Measurements from ENCODE around the gene ZNF277. TPM values are rescaled to one million over a fixed set of nuclear protein-coding genes. Genes with fewer than 3 reads are reported as not detected.

The ZNF277 gene
- total and polyA plus RNA-seq, 4 donors = 7.8 to 23.5 (median 14.5) TPM

DNA sequence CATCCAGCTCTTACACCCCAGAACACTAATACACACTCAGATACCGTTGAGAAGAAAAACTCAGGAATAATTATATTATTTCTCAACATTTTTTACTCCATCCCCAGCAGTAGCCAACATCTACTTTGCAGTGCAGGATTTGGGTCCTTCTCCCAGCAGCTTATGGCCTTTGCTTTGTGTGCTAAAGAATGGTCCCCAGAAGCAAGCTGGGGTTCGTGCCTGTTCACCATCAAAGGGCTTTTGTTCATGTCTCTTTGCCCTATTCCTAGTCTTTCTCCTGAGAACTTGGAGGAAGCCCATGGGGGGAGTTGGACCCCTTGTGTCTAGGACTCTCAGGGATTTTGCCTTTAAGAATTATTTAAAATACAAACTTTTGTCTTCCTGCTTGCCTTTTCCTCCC lies 100.4 kb downstream of the ZNF277 start:
- H3K4me3 ChIP-seq (ENCODE audit: low read depth in 1 of 3, low read length in 3 of 3) = no peak overlapping the region
- peaks cover 0 to 4% (median 0%) of the 10 kb centered on the region in 4 donors for H3K9me3 ChIP-seq (ENCODE audit: control insufficient read depth in 4 of 4, low read length in 3 of 4)
- TF ChIP-seq FOXA1 (IDR thresholded peaks at IDR 0.05) = no peak
- TF ChIP-seq, protein P1, sequence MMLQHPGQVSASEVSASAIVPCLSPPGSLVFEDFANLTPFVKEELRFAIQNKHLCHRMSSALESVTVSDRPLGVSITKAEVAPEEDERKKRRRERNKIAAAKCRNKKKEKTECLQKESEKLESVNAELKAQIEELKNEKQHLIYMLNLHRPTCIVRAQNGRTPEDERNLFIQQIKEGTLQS (IDR thresholded peaks at IDR 0.05) = no peak
- TF ChIP-seq EGR1 (IDR thresholded peaks at IDR 0.05; ENCODE audit: low read depth in 2 of 2) = no peak
- TF ChIP-seq, protein P2, sequence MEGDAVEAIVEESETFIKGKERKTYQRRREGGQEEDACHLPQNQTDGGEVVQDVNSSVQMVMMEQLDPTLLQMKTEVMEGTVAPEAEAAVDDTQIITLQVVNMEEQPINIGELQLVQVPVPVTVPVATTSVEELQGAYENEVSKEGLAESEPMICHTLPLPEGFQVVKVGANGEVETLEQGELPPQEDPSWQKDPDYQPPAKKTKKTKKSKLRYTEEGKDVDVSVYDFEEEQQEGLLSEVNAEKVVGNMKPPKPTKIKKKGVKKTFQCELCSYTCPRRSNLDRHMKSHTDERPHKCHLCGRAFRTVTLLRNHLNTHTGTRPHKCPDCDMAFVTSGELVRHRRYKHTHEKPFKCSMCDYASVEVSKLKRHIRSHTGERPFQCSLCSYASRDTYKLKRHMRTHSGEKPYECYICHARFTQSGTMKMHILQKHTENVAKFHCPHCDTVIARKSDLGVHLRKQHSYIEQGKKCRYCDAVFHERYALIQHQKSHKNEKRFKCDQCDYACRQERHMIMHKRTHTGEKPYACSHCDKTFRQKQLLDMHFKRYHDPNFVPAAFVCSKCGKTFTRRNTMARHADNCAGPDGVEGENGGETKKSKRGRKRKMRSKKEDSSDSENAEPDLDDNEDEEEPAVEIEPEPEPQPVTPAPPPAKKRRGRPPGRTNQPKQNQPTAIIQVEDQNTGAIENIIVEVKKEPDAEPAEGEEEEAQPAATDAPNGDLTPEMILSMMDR (IDR thresholded peaks at IDR 0.05; ENCODE audit: low read depth, low read length, missing input control) = no peak
- TF ChIP-seq YY1 (IDR thresholded peaks at IDR 0.05) = no peak
- TF ChIP-seq RXRA (IDR thresholded peaks at IDR 0.05) = no peak
- no peak for TF ChIP-seq NR2F2 (IDR thresholded peaks at IDR 0.05)
- H3K4me1 ChIP-seq (ENCODE audit: control insufficient read depth in 4 of 4, insufficient read depth in 4 of 4, low read length in 3 of 4) = no peaks in the 10 kb centered on the region
- WGBS = 97% methylated on average over 2 of the region's 2 CpGs
- H3K27ac ChIP-seq (ENCODE audit: low read depth in 1 of 2, low read length in 2 of 2) = no peak overlapping the region
- peaks cover 0 to 4% (median 2%) of the 10 kb centered on the region in 4 donors for H3K36me3 ChIP-seq (ENCODE audit: control insufficient read depth in 4 of 4, insufficient read depth in 3 of 4, low read depth in 1 of 4, low read length in 3 of 4)
- no peaks in the 10 kb centered on the region for H3K27me3 ChIP-seq (ENCODE audit: control insufficient read depth in 4 of 4, insufficient read depth in 4 of 4, low read length in 3 of 4)
- H3K9ac ChIP-seq (ENCODE audit: low read depth in 1 of 2, low read length in 2 of 2) = no peak overlapping the region
- DNase-seq (ENCODE audit: low spot score) = no peak

DNA sequence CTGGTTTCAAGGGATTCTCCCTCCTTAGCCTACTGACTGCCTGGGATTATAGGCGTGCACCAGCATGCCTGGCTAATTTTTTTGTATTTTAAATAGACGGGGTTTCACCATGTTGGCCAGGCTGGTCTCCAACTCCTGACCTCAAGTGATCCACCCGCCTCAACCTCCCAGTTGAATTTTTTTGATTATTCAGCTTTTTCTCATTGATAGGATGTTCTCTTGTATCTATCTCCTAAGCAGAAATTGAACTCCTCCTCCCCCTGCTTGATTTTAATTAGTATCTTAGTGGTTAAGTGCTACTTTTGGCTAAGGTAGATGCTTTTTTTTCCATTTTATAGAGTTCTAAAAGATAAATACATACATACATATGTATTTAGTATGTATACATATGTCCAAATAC lies 101.0 kb downstream of the ZNF277 start:
- DNase-seq (ENCODE audit: low spot score) = no peak
- WGBS = 99% methylated on average over 3 of the region's 3 CpGs

More for the DNA sequence above, 101.0 kb downstream of the ZNF277 start:
- H3K9ac ChIP-seq (ENCODE audit: low read depth in 1 of 2, low read length in 2 of 2) = no peak overlapping the region
- H3K9me3 ChIP-seq (ENCODE audit: control insufficient read depth in 4 of 4, low read length in 3 of 4) = peaks cover 0 to 4% (median 0%) of the 10 kb centered on the region in 4 donors
- H3K36me3 ChIP-seq (ENCODE audit: control insufficient read depth in 4 of 4, insufficient read depth in 3 of 4, low read depth in 1 of 4, low read length in 3 of 4) = peaks cover 0 to 4% (median 2%) of the 10 kb centered on the region in 4 donors
- no peak overlapping the region for H3K27ac ChIP-seq (ENCODE audit: low read depth in 1 of 2, low read length in 2 of 2)
- TF ChIP-seq, protein P3, sequence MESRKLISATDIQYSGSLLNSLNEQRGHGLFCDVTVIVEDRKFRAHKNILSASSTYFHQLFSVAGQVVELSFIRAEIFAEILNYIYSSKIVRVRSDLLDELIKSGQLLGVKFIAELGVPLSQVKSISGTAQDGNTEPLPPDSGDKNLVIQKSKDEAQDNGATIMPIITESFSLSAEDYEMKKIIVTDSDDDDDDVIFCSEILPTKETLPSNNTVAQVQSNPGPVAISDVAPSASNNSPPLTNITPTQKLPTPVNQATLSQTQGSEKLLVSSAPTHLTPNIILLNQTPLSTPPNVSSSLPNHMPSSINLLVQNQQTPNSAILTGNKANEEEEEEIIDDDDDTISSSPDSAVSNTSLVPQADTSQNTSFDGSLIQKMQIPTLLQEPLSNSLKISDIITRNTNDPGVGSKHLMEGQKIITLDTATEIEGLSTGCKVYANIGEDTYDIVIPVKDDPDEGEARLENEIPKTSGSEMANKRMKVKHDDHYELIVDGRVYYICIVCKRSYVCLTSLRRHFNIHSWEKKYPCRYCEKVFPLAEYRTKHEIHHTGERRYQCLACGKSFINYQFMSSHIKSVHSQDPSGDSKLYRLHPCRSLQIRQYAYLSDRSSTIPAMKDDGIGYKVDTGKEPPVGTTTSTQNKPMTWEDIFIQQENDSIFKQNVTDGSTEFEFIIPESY (IDR thresholded peaks at IDR 0.05) = no peak
- TF ChIP-seq JUND (IDR thresholded peaks at IDR 0.05) = no peak
- no peak for TF ChIP-seq RXRA (IDR thresholded peaks at IDR 0.05)
- no peak for TF ChIP-seq GABPA (IDR thresholded peaks at IDR 0.05 in 1 of 2, conservative IDR thresholded peaks at IDR 0.05 in 1 of 2)
- no peak for TF ChIP-seq RAD21 (IDR thresholded peaks at IDR 0.05)
- TF ChIP-seq, protein P1 (IDR thresholded peaks at IDR 0.05) = no peak
- TF ChIP-seq, protein P4, sequence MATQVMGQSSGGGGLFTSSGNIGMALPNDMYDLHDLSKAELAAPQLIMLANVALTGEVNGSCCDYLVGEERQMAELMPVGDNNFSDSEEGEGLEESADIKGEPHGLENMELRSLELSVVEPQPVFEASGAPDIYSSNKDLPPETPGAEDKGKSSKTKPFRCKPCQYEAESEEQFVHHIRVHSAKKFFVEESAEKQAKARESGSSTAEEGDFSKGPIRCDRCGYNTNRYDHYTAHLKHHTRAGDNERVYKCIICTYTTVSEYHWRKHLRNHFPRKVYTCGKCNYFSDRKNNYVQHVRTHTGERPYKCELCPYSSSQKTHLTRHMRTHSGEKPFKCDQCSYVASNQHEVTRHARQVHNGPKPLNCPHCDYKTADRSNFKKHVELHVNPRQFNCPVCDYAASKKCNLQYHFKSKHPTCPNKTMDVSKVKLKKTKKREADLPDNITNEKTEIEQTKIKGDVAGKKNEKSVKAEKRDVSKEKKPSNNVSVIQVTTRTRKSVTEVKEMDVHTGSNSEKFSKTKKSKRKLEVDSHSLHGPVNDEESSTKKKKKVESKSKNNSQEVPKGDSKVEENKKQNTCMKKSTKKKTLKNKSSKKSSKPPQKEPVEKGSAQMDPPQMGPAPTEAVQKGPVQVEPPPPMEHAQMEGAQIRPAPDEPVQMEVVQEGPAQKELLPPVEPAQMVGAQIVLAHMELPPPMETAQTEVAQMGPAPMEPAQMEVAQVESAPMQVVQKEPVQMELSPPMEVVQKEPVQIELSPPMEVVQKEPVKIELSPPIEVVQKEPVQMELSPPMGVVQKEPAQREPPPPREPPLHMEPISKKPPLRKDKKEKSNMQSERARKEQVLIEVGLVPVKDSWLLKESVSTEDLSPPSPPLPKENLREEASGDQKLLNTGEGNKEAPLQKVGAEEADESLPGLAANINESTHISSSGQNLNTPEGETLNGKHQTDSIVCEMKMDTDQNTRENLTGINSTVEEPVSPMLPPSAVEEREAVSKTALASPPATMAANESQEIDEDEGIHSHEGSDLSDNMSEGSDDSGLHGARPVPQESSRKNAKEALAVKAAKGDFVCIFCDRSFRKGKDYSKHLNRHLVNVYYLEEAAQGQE (IDR thresholded peaks at IDR 0.05) = no peak
- TF ChIP-seq YY1 (IDR thresholded peaks at IDR 0.05) = no peak
- no peak for TF ChIP-seq TAF1 (conservative IDR thresholded peaks at IDR 0.05)
- TF ChIP-seq HNF4G (IDR thresholded peaks at IDR 0.05) = no peak
- no peak for TF ChIP-seq HNF4A (conservative IDR thresholded peaks at IDR 0.05)
- TF ChIP-seq FOXA1 (IDR thresholded peaks at IDR 0.05) = no peak
- no peak for TF ChIP-seq EGR1 (IDR thresholded peaks at IDR 0.05; ENCODE audit: low read depth in 2 of 2)
- no peak for TF ChIP-seq FOXA2 (IDR thresholded peaks at IDR 0.05)
- H3K4me3 ChIP-seq (ENCODE audit: low read depth in 1 of 3, low read length in 3 of 3) = no peak overlapping the region
- no peaks in the 10 kb centered on the region for H3K4me1 ChIP-seq (ENCODE audit: control insufficient read depth in 4 of 4, insufficient read depth in 4 of 4, low read length in 3 of 4)
- H3K27me3 ChIP-seq (ENCODE audit: control insufficient read depth in 4 of 4, insufficient read depth in 4 of 4, low read length in 3 of 4) = no peaks in the 10 kb centered on the region
